Mesenteric fat pad (tissue), 1 donor: Measurements from ENCODE around the gene EME2. TPM values are rescaled to one million over a fixed set of nuclear protein-coding genes. Genes with fewer than 3 reads are reported as not detected.

Source experiments
- DNase-seq: peaks from one replicate; pipeline ENCODE4 v3.0.0-alpha.2; 2020; ENCODE audit warnings: low spot score
- total RNA-seq: library from RNA; stranded (reverse); fragmentation: NEBNext Ultra II Directional; extraction: Animal tissue kit (Norgen Biotek cat#: 25700); gene quantifications from one replicate; pipeline ENCODE4 v1.2.1, GENCODE V29; 2021
- donor health status: DM: yes; HTN: yes; CAD: no.

The EME2 gene
- total RNA-seq, 1 donor from 2014 or later: 14.5 TPM

GRCh38 chr16:1745181-1745899 lies 27.3 kb upstream of the EME2 start:
- DNase-seq: no peak

- no peak for DNase-seq
Measured at GRCh38 chr16:1745900-1746692, 26.5 kb upstream of the EME2 start.

GRCh38 chr16:1746693-1747195 lies 25.9 kb upstream of the EME2 start:
- DNase-seq: no peak

- no peak for DNase-seq
Measured at GRCh38 chr16:1747934-1748333, 24.7 kb upstream of the EME2 start.

GRCh38 chr16:1749152-1750117 lies 23.2 kb upstream of the EME2 start:
- no peak for DNase-seq

GRCh38 chr16:1751946-1752345 lies 20.7 kb upstream of the EME2 start:
- no peak for DNase-seq

GRCh38 chr16:1752853-1753252 lies 19.8 kb upstream of the EME2 start:
- no peak for DNase-seq

GRCh38 chr16:1754204-1754603 lies 18.4 kb upstream of the EME2 start:
- DNase-seq: no peak

GRCh38 chr16:1757714-1758461 lies 14.7 kb upstream of the EME2 start:
- DNase-seq: no peak

- no peak for DNase-seq
Measured at GRCh38 chr16:1758923-1759322, 13.7 kb upstream of the EME2 start.

GRCh38 chr16:1759511-1759910 lies 13.1 kb upstream of the EME2 start:
- no peak for DNase-seq

GRCh38 chr16:1760911-1761310 lies 11.7 kb upstream of the EME2 start:
- no peak for DNase-seq

- no peak for DNase-seq
Measured at GRCh38 chr16:1761751-1762150, 10.9 kb upstream of the EME2 start.

- no peak for DNase-seq
Measured at GRCh38 chr16:1762196-1762878, 10.3 kb upstream of the EME2 start.

- no peak for DNase-seq
Measured at GRCh38 chr16:1762879-1763520, 9.6 kb upstream of the EME2 start.

- no peak for DNase-seq
Measured at GRCh38 chr16:1763521-1764511, 8.8 kb upstream of the EME2 start.

- no peak for DNase-seq
Measured at GRCh38 chr16:1764971-1765370, 7.6 kb upstream of the EME2 start.

GRCh38 chr16:1765826-1766225 lies 6.8 kb upstream of the EME2 start:
- DNase-seq: no peak
